ENCODE measurements around the gene POLD3.
"Not testable (repeated sequence)": the region's sequence is repeated elsewhere in the genome, so short reads cannot be mapped to it uniquely, and the experiment has no call there.

POLD3 gene

DNA sequence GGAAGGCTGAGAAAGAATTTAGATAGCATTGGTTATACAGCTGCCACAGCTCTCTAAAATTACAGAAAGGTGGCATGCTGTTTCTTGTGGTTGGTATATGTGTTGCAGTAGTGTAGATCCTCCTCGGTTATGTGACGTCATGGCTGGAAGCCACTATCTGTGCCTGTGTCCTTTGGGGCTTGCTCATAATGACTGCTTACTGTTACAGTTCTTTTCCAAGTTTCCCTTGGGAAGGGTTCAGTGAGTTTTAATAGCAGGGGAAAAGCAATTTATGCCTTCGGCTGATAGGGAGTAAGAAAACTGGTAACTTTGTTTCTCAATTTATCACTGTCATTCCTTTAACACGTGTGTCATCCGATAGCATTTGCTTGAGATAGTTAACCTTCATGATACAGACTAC, 47.2 kb downstream of the POLD3 start:
- DNase-seq, result no peak

DNA sequence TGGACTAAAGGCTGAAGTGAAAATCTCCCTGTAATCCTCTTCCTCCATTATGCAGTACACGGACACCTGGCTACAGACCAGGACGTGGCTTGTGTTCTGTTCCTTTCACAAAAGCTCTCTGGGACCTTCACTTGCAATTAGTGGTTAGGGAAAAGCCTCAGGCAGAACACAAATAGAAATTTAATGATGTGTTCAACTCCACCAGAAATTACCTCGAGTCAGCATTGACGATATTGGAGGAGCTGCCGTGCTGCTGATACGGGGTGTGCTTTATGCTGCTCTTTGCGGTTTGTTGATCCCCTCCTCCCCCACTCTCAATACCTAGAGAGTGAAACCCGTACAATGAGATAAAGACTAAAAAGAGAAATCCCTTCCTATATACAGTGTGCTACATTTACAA, 48.9 kb downstream of the POLD3 start:
- DNase-seq, result no peak

DNA sequence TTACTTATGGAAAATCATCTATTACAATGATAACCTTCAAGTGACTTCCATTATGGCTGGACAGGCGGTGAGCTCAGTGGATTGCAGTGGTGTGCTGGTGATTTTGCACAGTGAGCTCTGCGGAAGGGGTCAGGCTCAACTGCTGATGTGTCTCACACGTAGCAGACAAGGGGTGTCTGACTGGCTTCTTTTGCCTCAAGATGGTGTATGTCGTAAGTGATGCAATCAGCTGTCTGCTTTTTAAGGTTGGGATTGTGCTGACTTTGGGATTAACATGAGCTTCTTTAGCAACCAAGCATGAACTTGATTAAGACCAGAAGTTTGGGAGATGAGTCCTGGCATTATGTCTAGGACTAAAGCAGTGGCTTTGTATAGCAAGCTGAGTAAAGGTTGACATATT, 49.5 kb downstream of the POLD3 start:
- no peak for DNase-seq

DNA sequence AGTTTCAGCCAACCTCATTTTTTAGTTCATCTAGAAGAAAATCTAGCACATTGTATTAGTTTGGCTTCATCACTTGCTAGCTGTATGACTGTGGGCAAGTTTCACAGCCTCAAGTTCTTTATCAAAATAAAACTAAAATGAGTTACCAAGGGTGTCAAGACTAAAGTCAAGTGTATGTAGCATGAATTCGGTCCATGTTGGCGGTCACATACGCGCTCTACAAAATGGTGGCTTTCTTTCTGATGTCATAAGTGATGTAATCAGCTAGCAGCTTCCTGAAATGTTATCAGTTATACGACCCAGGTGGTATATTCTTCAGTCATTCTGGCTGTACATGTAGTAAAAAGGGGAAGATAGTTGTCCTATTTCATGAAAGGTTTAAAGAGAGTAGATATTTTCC, 50.5 kb downstream of the POLD3 start:
- no peak for DNase-seq

DNA sequence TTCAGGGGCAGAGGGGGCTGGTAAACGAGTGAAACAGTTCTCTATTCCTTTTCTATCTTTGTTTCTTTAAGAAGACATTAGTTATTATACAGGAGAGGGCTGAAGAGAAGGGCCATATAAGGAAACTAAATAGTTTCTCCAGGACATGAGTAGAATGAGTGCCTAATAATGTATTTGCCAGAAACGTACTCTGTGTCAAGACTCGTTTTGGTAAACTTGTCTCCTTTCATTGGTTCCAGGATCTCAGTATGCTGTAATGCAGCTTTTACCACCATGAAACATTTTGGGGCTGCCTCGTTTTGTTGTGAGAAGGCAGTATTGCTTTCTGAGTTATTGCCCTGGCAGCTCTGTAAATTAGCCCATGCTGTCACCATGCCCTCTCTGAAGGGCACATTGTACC, 51.7 kb downstream of the POLD3 start:
- DNase-seq, result no peak

DNA sequence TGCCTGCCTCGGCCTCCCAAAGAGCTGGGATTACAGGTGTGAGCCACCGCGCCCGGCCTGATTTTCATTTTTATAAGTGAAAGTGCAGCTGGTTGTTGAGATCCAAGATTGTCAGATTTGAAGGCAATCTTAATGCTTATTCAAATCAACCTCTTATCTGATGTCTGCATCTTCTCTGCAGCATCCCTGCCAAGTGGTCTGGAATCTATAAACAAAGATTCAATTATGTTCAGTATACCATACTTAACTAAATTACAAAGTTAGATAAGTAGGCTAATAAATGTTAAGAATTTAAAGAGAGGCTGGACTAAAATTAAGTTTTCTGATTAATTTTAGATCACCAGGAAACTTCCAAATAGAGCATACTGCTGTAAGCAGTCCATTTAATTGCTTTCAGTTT, 53.8 kb downstream of the POLD3 start:
- DNase-seq, result no peak

DNA sequence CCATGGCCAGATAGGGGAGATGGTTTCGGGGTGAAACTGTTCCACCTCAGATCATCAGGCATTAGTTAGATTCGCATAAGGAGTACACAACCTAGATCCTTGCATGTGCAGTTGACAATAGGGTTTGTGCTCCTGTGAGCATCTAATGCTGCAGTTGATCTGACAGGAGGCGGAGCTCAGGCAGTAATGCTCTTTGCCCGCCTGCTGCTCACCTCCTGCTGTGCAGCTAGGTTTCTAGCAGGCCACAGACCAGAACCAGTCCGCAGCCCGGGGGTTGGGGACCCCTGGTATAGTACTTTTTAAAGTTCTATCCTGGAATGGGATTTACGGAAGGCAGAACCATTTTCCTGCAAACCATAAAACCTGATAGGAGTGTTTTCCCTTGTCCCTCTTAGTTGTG, 54.6 kb downstream of the POLD3 start:
- DNase-seq, result no peak

DNA sequence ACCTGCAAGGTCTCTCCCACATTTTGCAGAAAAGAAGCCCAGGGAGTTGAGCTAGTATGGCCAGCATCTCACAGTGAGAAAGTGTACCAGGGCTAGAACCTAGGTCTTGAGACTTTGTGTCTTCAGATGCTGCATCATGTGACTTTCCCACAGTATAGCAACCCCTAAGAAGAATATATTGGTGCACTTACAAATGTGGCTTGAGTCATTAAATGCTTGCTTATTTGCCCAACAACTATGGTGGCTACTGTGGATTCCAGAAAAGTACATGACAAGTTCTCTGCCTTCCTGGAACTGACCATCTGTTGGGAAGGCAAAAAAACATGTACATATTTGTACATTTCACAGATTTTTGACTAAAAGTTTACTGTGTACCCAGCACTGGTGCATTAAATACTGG, 55.0 kb downstream of the POLD3 start:
- DNase-seq, result no peak

DNA sequence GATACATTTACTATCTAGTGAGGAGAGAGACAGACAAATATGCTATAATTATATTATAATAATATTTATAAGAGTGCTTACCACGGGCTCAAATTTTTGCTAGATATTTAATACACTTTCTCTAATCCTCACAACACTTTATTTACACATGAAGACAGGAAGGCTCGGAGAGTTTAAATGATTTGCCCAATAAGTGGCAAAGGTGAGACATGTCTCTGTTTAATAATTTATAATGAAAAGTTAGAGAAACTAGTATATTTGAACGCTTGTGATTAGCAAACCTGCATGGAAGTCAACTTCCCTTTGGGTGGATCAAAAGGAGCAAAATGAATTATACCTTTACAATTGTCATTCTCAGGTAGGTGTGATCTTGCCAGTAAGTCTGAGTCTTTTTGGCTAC, 55.4 kb downstream of the POLD3 start:
- DNase-seq, result no peak

DNA sequence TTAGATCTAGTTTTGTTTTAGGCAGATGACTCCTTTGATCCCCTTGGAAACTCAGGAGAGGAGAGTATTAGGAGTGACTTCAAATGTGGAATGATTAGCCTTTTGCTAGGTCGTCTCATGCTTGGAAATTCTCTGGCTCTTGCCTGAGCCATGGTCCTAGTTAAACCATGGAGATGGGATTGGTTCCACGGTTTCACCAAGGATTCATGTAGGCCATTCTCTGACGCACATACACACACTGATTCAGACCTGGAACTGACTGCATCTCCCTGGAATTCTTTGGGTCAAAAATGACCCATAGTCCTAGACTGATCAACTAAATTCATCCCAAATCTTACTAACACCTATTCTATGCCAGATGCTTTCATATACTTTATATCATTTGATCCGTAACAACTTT, 56.5 kb downstream of the POLD3 start:
- no peak for DNase-seq

DNA sequence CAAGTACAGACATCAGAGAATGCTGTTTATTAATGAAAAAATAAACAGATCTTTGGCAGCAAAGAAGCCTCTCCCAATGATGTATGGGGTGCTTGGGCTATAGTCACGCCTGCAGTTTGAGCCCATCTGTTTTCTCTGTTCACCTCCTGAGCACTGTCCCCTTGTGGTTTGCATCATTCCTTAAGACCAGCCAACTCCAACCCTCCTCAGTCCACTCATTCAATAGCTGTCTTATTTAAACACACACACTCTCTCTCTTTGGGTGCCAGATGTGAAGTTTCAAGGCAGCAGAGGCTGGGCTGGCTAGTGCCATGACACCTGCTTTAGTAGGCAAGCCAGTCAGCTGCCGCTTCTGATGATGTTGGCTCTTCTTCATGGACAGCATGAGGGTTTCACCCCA, 58.1 kb downstream of the POLD3 start:
- DNase-seq, result no peak

DNA sequence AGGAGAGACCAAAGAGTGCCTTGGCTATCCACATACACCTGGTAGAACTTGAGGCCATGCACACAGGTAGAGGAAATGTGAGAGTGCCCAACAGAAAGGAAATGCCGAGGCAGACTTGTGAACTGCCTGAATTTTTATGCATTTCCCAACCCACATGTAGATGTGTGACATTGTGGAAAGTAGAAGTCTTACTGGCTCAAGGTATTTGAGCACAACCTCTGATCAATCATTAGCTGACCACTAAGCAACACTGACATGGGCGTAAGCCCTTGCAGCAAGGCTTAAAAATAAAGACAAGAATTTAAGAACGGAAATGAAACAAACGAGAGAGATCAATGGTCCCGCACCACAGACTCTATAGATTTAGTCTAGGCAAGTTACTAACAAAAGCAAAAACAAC, 62.6 kb downstream of the POLD3 start:
- no peak for DNase-seq

DNA sequence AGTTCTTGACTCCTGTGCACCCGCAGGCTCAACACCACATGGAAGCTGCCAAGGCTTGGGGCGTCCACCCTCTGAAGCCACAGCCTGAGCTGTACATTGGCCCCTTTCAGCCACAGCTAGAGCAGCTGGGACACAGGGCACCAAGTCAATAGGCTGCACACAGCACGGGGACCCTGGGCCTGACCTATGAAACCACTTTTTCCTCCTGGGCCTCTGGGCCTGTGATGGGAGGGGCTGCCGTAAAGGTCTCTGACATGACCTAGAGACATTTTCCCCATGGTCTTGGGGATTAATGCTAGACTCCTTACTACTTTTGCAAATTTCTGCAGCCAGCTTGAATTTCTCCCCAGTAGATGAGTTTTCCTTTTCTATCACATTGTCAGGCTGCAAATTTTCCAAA, 66.7 kb downstream of the POLD3 start:
- DNase-seq, result not testable (repeated sequence)

DNA sequence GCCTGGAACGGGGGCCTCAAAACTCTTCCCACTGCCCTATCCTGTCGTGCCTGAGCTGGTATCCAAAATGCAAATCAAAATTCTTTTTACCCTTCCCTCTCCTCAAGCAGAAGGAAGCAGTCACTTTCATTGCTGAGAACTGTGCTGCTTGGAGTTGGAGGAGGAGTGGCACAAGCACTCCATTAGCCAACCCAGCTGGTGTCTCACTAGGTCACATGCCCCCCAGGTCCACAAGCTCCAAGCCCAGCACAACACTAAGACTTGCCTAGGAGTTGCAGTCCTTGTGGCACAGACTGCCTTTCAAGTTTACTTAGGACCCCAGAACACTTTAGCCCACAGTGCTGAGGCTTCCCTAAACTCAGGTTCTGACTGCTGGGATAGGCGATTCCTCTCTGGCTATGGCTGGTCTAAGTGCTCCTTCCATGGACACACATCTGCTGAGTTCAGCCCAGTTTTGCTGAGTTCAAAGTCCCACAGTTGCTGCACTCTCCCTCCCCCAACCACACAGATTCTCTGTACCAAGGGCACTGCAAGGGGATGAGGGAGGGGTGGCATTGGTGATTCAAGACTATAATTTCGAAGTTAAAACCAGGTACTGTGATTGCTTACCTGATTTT, 70.2 kb downstream of the POLD3 start:
- DNase-seq, result no peak

DNA sequence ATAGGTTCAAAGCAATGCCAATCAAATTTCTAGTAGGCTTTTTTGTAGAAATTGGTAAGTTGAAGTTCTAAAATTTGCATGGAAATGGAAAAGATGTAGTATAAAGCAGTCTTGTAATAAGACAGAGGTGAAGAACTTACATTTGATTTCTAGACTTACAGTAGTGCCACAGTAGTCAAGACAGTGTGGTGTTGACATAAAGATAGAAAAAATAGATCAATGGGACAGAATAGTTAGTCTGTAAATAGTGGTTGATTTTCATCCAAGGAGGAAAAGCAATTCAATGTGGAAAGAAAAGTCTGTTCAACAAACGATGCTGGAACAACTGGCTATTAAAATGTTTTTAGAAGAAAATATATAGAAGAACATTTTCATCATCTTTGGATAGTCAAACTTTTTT, 70.9 kb downstream of the POLD3 start:
- no peak for DNase-seq

DNA sequence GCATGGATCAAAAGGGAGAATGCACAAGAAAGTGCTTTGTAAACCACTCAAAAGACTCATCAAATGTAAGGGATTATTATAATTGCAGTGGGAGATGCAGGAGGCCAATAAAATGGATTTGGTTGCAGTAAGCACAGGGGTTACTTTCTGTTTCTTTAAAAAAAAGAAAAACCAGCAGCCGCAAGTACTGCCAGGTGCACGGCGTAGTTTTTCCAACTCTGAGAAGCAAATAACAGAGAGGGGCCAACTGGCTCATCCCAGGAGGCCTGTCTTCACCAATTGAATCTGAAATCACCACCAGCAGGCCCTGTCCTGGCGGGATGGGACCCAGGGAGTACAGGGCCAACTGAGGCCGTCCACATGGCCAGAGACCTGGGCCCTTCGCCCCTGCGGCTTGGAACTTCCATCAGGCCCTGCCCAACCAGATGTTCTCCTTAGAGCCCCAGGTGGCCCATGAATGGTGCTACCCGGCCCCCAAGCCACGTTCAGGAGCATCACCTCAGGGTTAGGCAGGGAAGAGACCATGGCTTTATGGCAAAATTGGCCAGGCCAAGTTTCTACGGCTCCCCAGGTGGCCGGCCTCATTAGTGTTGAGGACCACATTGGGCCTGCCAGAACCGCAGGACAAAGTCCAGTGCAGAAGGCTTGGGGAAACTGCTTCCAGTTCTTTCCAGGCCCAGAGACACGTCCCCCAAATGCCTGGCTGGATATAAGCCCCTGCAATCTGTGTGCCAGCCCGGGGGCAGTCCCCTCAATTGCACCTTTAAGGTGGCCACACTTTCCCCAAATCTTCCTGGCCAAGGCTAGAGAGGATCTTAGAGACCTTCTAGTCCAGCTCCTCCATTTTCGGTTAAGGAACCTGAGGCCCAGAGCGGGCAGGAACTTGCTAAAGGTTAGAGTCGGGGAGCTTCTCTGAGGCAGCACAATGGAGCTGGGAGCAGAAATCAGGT, 77.1 kb downstream of the POLD3 start:
- no peak for DNase-seq

DNA sequence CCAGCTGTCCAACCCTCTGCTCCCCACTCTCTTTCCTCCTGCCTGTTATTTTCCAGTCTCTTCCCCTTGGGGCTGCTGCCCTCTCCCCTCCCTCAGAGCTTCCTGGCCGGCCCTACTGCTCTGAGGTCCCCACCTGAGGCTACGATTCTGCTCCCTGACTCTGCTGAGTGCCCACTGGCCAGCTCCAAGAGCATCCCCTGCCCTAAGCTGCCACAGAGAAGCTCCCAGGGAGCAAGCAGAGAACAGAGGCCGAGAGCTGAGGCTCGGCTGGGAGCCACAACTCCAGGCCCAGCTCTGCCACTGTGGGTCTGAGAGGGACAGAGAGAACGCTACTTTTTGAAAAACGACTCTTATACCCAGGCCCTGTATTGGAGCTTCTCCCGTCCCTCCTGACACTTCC, 77.8 kb downstream of the POLD3 start:
- no peak for DNase-seq

DNA sequence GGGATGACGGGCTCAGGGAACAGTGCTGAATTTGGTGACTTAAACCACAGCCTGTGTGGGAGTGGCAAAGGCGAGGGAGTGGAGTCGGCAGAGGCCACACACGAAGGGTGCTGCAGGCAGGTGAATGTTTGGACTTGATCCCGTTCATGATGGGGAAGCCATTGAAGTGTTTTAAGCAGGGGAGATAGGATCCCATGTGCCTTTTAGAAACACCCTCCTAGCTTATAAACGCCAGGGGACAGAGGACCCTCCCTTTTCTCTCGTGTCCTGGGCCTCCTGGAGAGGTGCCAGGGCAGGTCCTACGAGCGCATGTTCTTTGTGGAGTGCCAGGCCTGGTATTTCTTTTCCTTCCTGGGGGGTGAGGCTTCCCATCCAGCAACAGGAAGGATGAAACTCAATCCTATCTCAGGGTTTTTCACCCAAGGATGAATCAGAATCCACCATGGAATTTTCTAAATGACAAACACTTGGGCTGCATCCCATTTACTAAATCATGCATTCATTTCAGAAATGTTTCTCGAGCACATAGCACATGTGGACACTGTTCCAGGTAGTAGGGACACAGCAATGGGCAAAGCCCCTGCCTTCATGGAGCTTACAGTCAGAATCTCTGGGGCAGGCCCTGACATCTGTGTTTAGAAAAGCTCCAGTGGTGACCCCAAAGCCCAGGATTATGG, 79.3 kb downstream of the POLD3 start:
- DNase-seq, result no peak

DNA sequence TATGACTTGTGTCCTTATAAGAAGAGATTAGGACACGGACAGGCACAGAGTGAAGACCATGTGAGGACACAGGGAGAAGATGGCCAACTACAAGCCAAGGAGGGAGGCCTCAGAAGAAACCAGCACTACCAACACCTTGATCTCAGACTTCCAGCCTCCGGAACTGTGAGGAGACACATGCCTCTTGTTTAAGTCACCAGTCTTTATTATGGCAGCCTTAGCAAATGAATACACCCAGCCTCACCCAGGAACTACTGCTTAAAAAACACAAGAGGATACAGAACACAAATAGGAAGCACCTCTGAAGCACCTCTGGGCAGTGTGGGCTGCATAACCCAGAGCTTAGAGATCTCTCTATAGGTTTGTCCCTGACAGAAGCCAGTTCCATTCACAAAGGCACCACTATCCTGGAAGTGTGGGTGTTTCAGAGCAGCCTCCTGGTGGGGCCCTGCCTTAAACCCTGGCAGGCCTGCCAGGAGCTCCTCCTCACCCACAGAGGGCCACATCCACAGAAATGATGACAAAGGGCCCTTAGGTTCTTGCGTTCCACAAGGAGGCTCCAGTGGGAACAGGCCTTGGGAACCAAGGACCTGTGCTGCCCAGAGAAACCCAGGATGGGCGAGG, 80.1 kb downstream of the POLD3 start:
- DNase-seq, result no peak

DNA sequence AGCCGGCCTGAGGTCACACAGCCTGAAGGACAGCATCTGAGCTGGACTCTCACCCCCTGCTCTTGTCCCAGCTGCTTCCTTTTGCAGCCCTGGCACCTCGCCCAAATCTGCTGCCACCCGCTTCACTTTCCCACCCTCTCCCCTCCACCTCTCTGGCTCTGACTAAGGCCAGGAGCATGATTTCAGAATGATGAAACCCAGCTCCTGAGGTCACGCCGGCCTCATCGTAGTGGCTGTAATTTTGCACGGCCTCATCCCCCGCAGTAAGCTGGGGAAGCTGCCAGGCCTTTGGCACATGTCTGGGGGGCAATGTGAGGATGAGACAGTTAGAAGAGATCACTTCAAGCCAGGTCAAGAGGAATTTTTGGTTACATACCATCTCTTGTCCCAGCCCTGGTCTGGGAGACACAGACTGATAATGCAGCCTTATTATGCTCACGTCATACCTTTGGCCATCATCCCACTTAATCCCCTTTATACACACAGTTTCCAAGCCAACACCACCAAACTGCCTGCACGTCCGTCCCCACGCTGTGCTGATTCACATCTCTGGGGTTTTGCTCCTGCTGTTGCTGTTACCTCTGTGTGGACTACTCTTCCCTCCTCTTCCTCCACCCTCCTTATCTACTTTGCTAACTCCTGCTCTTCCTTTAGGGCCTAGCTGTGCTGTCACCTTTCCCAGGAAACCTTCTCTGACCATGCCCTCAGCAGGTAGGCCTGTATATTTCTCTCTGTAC, 80.7 kb downstream of the POLD3 start:
- DNase-seq, result no peak

DNA sequence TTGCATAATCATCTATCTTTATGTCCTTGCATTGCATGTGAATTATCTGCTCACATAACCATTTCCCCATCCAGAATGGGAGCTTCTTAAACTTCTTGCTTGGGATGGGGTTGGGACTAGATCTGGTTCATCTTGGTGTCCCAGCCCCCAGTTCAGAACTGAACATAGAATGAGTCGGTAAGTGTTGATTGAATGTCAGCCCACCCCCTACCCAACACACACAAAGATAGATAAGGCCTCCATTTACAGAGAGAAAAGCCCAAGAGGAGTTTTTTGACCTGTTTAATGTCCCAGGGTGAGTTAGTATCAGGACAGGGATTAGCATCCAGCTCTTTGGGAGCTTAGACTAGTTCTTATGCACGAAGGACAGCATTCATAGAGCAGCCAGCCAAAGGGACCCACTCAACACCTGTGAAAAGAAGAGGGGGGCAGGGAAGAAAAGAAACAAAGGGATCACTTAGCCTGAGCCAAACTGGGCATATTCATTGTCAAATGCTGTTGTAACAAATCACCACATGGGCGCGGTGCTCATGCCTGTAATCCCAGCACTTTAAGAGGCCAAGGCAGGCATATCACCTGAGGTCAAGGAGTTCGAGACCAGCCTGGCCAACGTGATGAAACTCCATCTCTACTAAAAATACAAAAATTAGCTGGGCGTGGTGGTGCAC, 81.4 kb downstream of the POLD3 start:
- DNase-seq, result no peak

DNA sequence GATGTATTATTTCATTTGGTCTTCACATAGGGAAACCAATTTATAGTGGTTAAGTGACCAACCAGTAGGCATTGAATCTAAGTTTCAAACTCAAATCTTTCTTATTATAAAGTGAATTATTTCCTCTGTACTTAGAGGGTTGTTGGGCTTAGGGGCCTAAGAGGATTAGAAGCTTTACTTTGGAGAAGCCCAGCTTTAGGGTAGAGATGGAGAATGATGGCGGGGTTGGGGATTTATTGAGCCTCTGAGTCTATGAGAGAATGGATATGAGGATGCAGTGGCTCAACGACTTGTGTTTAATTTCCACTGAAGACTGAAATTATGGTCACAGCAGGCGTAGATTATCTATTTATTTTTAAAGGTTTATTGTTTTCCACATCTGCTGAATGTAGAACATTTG, 83.4 kb downstream of the POLD3 start:
- DNase-seq, result no peak
